Panc1 (cell line): ENCODE measurements around the gene RNF115. TPM values are rescaled to one million over a fixed set of nuclear protein-coding genes. Genes with fewer than 3 reads are reported as not detected.

Source experiments
- ATAC-seq: fragments of 200-7000 bp; cut with Tn5 transposase; 2 replicates; pipeline ENCODE4 v1.9.1; 2020; ENCODE audit warnings: mild to moderate bottlenecking, moderate library complexity
- BruUV-seq: library from RNA; stranded (reverse); fragments of 400-500 nt; replicated peaks from 2 replicates; lab custom pipeline; 2021; lab: Mats Ljungman, UMichigan
- CTCF ChIA-PET: fragments of 300-600 bp; sonication (Branson Sonifier 250); formaldehyde crosslinking; loops from one replicate; lab custom pipeline; 2022; ENCODE audit warnings: antibody characterized with exemption; lab: Charles Lee
- POLR2A ChIA-PET: fragments of 300-600 bp; sonication (Branson Sonifier 250); formaldehyde crosslinking; loops from one replicate; lab custom pipeline; 2022; ENCODE audit warnings: antibody characterized with exemption; lab: Charles Lee
- DNase-seq: peaks from one replicate; pipeline ENCODE4 v3.0.0-alpha.2; 2010; ENCODE audit warnings: low read depth, low spot score
- H3K27ac ChIP-seq: 2 replicates; pipeline ENCODE4 v1.5.1; 2011; ENCODE audit warnings: mild to moderate bottlenecking, low read length, inconsistent platforms
- H3K27me3 ChIP-seq: fragments of 200-500 bp; sonication (Bioruptor generic); 2 replicates; pipeline ENCODE4 v1.6.0; 2014; ENCODE audit warnings: low read length, inconsistent platforms; ENCODE audit not compliant: control insufficient read depth, insufficient read depth
- H3K36me3 ChIP-seq: fragments of 200-500 bp; sonication (Bioruptor generic); 2 replicates; pipeline ENCODE4 v1.5.1; 2014; ENCODE audit warnings: inconsistent platforms, mild to moderate bottlenecking, low read length, moderate library complexity; ENCODE audit not compliant: control insufficient read depth, insufficient read depth
- H3K4me1 ChIP-seq: 2 replicates; pipeline ENCODE4 v1.5.1; 2011; ENCODE audit warnings: inconsistent platforms, mild to moderate bottlenecking, low read length, moderate library complexity; ENCODE audit not compliant: control insufficient read depth, insufficient read depth
- H3K4me3 ChIP-seq, 2 experiments: 2 replicates each; pipeline ENCODE4 v1.5.1; 2011 to 2012; ENCODE audit warnings: low read depth in 2 of 2, low read length in 2 of 2, mild to moderate bottlenecking in 2 of 2, inconsistent platforms in 1 of 2, moderate library complexity in 1 of 2
- H3K9me3 ChIP-seq: fragments of 200-500 bp; sonication (Bioruptor generic); 2 replicates; pipeline ENCODE4 v1.5.1; 2014; ENCODE audit warnings: low read depth, mild to moderate bottlenecking, inconsistent platforms, low read length, moderate library complexity; ENCODE audit not compliant: control insufficient read depth, insufficient read depth
- CTCF ChIP-seq: fragments of 450-650 bp; IDR thresholded peaks from 2 replicates; pipeline ENCODE4 v1.5.1; 2017; ENCODE audit warnings: mild to moderate bottlenecking
- POLR2AphosphoS5 ChIP-seq: IDR thresholded peaks from 2 replicates; pipeline ENCODE4 v1.6.1; 2012; ENCODE audit warnings: mild to moderate bottlenecking, low read depth, low read length, moderate library complexity
- REST ChIP-seq, 2 experiments: IDR thresholded peaks; 2 replicates each; pipeline ENCODE4 v1.6.1; 2011 to 2012; ENCODE audit warnings: low read depth in 2 of 2, control low read depth in 1 of 2, low read length in 1 of 2, mild to moderate bottlenecking in 1 of 2, moderate library complexity in 1 of 2; ENCODE audit not compliant: insufficient read depth in 1 of 2
- SIN3A ChIP-seq: IDR thresholded peaks from 2 replicates; pipeline ENCODE4 v1.6.1; 2012; ENCODE audit warnings: low read depth, mild to moderate bottlenecking, low read length, moderate library complexity, borderline replicate concordance; ENCODE audit not compliant: insufficient read depth
- TCF7L2 ChIP-seq: IDR thresholded peaks from 2 replicates; pipeline ENCODE4 v1.6.1; 2011; ENCODE audit warnings: mild to moderate bottlenecking, low read depth, low read length, inconsistent platforms
- in situ Hi-C: cut with HindIII; loops from 2 replicates; pipeline ENCODE4 v1.10.0; 2016; ENCODE audit warnings: low sequenced_read_pairs, low pct_unique_long_range_greater_than_20kb
- intact Hi-C: fragments of 100-400 bp; cut with micrococcal nuclease; formaldehyde crosslinking; loops from one replicate; pipeline ENCODE4 v1.10.0; 2022; ENCODE audit not compliant: unreplicated experiment
- total RNA-seq: library from RNA; stranded (reverse); gene quantifications from one replicate; pipeline ENCODE4 v1.2.1, GENCODE V29; 2021; ENCODE audit not compliant: unreplicated experiment

The RNF115 gene
- total RNA-seq, 1 experiment from 2014 or later = 14.5 TPM

GRCh38 chr1:145759721-145760120 is 64.2 kb downstream of the RNF115 start:
- POLR2A ChIA-PET = no interaction called here
- H3K36me3 ChIP-seq = no peaks in the 10 kb centered on the region
- BruUV-seq = no TSS peak

DNA sequence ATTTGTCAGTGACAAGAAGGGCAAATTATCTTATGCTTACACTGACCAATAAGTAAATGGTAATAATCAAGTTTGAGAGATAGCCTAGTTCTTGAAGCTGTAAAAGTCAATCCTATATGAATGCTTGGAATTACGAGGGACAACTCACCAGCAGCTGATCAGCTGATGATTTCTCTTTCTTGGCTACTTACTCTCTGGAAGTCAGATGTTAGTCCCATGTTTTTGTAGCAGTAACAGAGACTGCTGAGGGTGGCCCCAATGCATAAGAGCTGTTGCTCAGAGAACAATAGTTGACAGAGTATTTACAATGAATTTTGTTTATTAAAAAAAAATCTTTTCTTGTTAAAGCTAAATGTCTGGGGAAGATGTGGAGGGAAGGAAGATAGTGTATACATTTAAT is 65.3 kb downstream of the RNF115 start:
- DNase-seq (no peak), ATAC-seq (no peak)
- TF ChIP-seq CTCF (no peak), SIN3A (no peak), TCF7L2 (no peak), POLR2AphosphoS5 (no peak), REST (IDR thresholded peaks at IDR 0.05; ENCODE audit: insufficient read depth in 1 of 2, low read depth in 2 of 2, low read length in 1 of 2) (no peak)
- Histone ChIP-seq H3K27ac (no peak overlapping the region), H3K27me3 (no peaks in the 10 kb centered on the region), H3K4me3 (no peak overlapping the region), H3K36me3 (no peaks in the 10 kb centered on the region), H3K9me3 (no peaks in the 10 kb centered on the region), H3K4me1 (no peaks in the 10 kb centered on the region)
- intact Hi-C loops = no loop called here
- in situ Hi-C loops = no loop called here
- ChIA-PET POLR2A (no interaction called here), CTCF (no interaction called here)
- no TSS peak for BruUV-seq

More at GRCh38 chr1:145759721-145760120, 64.2 kb downstream of the RNF115 start:
- TF ChIP-seq POLR2AphosphoS5 (no peak), SIN3A (no peak), REST (IDR thresholded peaks at IDR 0.05; ENCODE audit: insufficient read depth in 1 of 2, low read depth in 2 of 2, low read length in 1 of 2) (no peak), TCF7L2 (no peak), CTCF (no peak)
- Histone ChIP-seq H3K27me3 (no peaks in the 10 kb centered on the region), H3K9me3 (no peaks in the 10 kb centered on the region), H3K27ac (no peak overlapping the region), H3K4me1 (no peaks in the 10 kb centered on the region), H3K4me3 (no peak overlapping the region)
- intact Hi-C loops = no loop called here
- CTCF ChIA-PET = interaction anchor here (0.6 kb wide), 1 partner anchor 1180 kb away, joined by 3 read pairs; no protein-coding TSS in a partner anchor
- ATAC-seq = no peak
- in situ Hi-C loops = no loop called here
- no peak for DNase-seq
